Esophagus muscularis mucosa (tissue), 3 donors: ENCODE results near the gene RRBP1.

ENCODE experiments used
- CTCF ChIP-seq, 3 experiments: fragments of 200-600 bp in 2 of 3; fragments of 450-650 bp in 1 of 3; sonication (generic) in 2 of 3; IDR thresholded peaks; one replicate each; pipeline ENCODE4 v1.5.1; 2017 to 2019; ENCODE audit warnings: antibody characterized with exemption in 3 of 3, mild to moderate bottlenecking in 2 of 3, moderate library complexity in 1 of 3
- POLR2A ChIP-seq: fragments of 450-650 bp; IDR thresholded peaks from one replicate; pipeline ENCODE4 v1.6.1; 2017; ENCODE audit warnings: antibody characterized with exemption, moderate library complexity, mild to moderate bottlenecking, low read depth

- TF ChIP-seq CTCF (IDR thresholded peaks at IDR 0.05) (no peak), POLR2A (no peak)
Observed at GRCh38 chr20:17630151-17630805, 51.8 kb downstream of the RRBP1 start.
